Activated naive CD4-positive, alpha-beta T cell treated with Interleukin-2 at 50 U/mL for 16 hours (primary cell): ENCODE data around the gene IP6K3.
A peak's percentile ranks its signal among the peaks of the same experiment; 100 is the strongest.

Experiments
- DNase-seq: peaks from one replicate; pipeline ENCODE4 v3.0.0-alpha.2; 2020

IP6K3 gene

GRCh38 chr6:33777398-33778388 is 31.0 kb upstream of the IP6K3 start:
- DNase-seq: no peak

GRCh38 chr6:33776764-33777163 is 30.1 kb upstream of the IP6K3 start:
- no peak for DNase-seq

GRCh38 chr6:33776186-33776585 is 29.5 kb upstream of the IP6K3 start:
- DNase-seq: no peak

GRCh38 chr6:33774774-33775173 is 28.1 kb upstream of the IP6K3 start:
- no peak for DNase-seq

GRCh38 chr6:33772902-33773472 is 26.3 kb upstream of the IP6K3 start:
- no peak for DNase-seq

GRCh38 chr6:33772082-33772830 is 25.6 kb upstream of the IP6K3 start:
- no peak for DNase-seq

- peak; percentile 66 for DNase-seq
These were observed 24.7 kb upstream of the IP6K3 start for GRCh38 chr6:33771146-33772081.

GRCh38 chr6:33770833-33771145 is 24.1 kb upstream of the IP6K3 start:
- no peak for DNase-seq

GRCh38 chr6:33770124-33770832 is 23.6 kb upstream of the IP6K3 start:
- no peak for DNase-seq

GRCh38 chr6:33769248-33769821 is 22.6 kb upstream of the IP6K3 start:
- no peak for DNase-seq

- DNase-seq: peak; percentile 79
These were observed 22.0 kb upstream of the IP6K3 start for GRCh38 chr6:33768644-33769120.

GRCh38 chr6:33766921-33767907 is 20.5 kb upstream of the IP6K3 start:
- no peak for DNase-seq

GRCh38 chr6:33765368-33765767 is 18.7 kb upstream of the IP6K3 start:
- DNase-seq: no peak

GRCh38 chr6:33764036-33764435 is 17.3 kb upstream of the IP6K3 start:
- no peak for DNase-seq

- DNase-seq: no peak
These were observed 16.8 kb upstream of the IP6K3 start for GRCh38 chr6:33763483-33763882.

- DNase-seq: no peak
These were observed 16.0 kb upstream of the IP6K3 start for GRCh38 chr6:33762713-33763112.

- peak; percentile 29 for DNase-seq
These were observed 15.4 kb upstream of the IP6K3 start for GRCh38 chr6:33761922-33762629.

- no peak for DNase-seq
These were observed 14.8 kb upstream of the IP6K3 start for GRCh38 chr6:33761581-33761921.

GRCh38 chr6:33759887-33760629 is 13.4 kb upstream of the IP6K3 start:
- DNase-seq: no peak
